Osteoblast (primary cell): Measurements from ENCODE around the gene RCSD1. TPM values are rescaled to one million over a fixed set of nuclear protein-coding genes. Genes with fewer than 3 reads are reported as not detected.

ENCODE experiments used
- DNase-seq: peaks from one replicate; pipeline ENCODE4 v3.0.0; 2011; ENCODE audit warnings: low spot score, mixed read lengths; ENCODE audit not compliant: insufficient read length; ENCODE audit errors: missing footprints
- H2AFZ ChIP-seq: 2 replicates; pipeline ENCODE4 v1.6.0; 2011; ENCODE audit warnings: mild to moderate bottlenecking, low read length
- H3K27ac ChIP-seq: 2 replicates; pipeline ENCODE4 v1.5.1; 2011; ENCODE audit warnings: mild to moderate bottlenecking, low read depth, low read length, moderate library complexity
- H3K27me3 ChIP-seq: 2 replicates; pipeline ENCODE4 v1.6.0; 2012; ENCODE audit warnings: mild to moderate bottlenecking, control low read depth, inconsistent platforms, low read length, moderate library complexity; ENCODE audit not compliant: insufficient read depth
- H3K36me3 ChIP-seq: 2 replicates; pipeline ENCODE4 v1.5.1; 2011; ENCODE audit warnings: mild to moderate bottlenecking, low read length, control low read depth, moderate library complexity; ENCODE audit not compliant: insufficient read depth
- H3K4me1 ChIP-seq: 2 replicates; pipeline ENCODE4 v1.5.1; 2011; ENCODE audit warnings: mild to moderate bottlenecking, low read length, control low read depth, moderate library complexity; ENCODE audit not compliant: insufficient read depth
- H3K4me2 ChIP-seq: 2 replicates; pipeline ENCODE4 v1.6.0; 2011; ENCODE audit warnings: mild to moderate bottlenecking, low read length; ENCODE audit not compliant: insufficient read depth
- H3K4me3 ChIP-seq: fragments of 200-600 bp; sonication (generic); 3 replicates; pipeline ENCODE4 v1.5.1; 2012; ENCODE audit warnings: mild to moderate bottlenecking, low read length, inconsistent platforms; ENCODE audit not compliant: insufficient read depth
- H3K79me2 ChIP-seq: 2 replicates; pipeline ENCODE4 v1.6.0; 2012; ENCODE audit warnings: mild to moderate bottlenecking, low read length, control low read depth, inconsistent platforms; ENCODE audit not compliant: insufficient read depth
- H3K9me3 ChIP-seq: 2 replicates; pipeline ENCODE4 v1.5.1; 2011; ENCODE audit warnings: low read depth, low read length, control low read depth
- H4K20me1 ChIP-seq: 2 replicates; pipeline ENCODE4 v1.6.0; 2012; ENCODE audit warnings: mild to moderate bottlenecking, low read length, control low read depth; ENCODE audit not compliant: insufficient read depth
- total RNA-seq: library from RNA; depleted of rRNA; stranded (reverse); fragments of >200 nt; gene quantifications from 2 replicates; pipeline ENCODE4 v1.2.3, GENCODE V29; 2012
- TF ChIP-seq, protein P1 (sequence below): IDR thresholded peaks from 2 replicates; pipeline ENCODE4 v1.5.1; 2011; ENCODE audit warnings: mild to moderate bottlenecking, low read depth, low read length, moderate library complexity; ENCODE audit errors: extremely low read depth

The RCSD1 gene
- total RNA-seq, 1 donor: under 0.01 TPM

DNA sequence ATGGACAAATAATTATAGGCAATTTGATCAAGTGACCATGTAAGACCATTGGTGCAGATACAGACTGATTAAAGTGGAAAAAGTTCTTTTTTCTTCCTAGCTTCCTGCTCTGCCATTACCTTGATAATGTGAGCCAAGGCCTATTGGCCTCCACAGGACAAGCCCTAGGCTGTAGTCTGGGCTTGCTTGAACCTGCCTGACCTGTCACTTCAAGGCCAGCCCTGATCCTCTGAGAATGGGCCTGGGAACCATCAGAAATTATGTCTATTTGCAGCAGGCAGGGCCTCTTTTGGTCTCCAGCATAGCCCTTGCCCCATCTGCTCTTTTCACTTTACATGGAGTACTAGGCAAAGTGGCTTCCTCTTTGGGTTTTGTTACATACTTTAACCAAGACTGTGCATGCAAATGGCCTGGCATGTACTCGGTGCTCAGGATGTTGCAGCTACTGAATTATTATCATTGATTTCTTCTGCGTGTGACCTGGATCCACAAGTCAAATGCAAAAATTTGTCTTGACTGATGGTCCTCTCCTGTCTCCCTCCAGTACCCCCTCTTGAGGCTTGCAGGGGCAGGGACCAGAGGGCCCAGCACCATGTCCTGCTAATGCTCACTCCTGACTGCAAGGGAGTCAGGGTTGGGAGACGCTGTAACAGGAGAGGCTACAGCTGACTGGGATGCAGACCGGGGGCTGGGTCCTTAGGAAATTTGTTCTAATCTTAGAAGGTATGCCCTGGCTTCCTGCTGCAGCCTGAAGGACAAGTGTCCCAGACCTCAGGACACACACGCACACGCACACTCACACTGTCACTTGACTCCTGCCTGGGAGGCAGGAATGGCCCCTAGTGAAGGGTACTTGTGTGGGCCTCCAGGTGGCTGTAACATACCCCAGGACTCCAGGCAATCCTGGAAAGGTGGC lies 39.4 kb downstream of the RCSD1 start:
- no peak for DNase-seq
- H4K20me1 ChIP-seq: no peaks in the 10 kb centered on the region

GRCh38 chr1:167670563-167670962 lies 40.5 kb downstream of the RCSD1 start:
- Histone ChIP-seq H2AFZ (no peak overlapping the region), H3K4me3 (no peak overlapping the region), H3K4me1 (peaks cover 19% of the 10 kb centered on the region), H3K27ac (no peak overlapping the region), H3K9me3 (no peaks in the 10 kb centered on the region), H4K20me1 (no peaks in the 10 kb centered on the region), H3K79me2 (no peaks in the 10 kb centered on the region), H3K36me3 (no peaks in the 10 kb centered on the region), H3K4me2 (no peak overlapping the region), H3K27me3 (no peaks in the 10 kb centered on the region)
- no peak for DNase-seq
- TF ChIP-seq, protein P1, sequence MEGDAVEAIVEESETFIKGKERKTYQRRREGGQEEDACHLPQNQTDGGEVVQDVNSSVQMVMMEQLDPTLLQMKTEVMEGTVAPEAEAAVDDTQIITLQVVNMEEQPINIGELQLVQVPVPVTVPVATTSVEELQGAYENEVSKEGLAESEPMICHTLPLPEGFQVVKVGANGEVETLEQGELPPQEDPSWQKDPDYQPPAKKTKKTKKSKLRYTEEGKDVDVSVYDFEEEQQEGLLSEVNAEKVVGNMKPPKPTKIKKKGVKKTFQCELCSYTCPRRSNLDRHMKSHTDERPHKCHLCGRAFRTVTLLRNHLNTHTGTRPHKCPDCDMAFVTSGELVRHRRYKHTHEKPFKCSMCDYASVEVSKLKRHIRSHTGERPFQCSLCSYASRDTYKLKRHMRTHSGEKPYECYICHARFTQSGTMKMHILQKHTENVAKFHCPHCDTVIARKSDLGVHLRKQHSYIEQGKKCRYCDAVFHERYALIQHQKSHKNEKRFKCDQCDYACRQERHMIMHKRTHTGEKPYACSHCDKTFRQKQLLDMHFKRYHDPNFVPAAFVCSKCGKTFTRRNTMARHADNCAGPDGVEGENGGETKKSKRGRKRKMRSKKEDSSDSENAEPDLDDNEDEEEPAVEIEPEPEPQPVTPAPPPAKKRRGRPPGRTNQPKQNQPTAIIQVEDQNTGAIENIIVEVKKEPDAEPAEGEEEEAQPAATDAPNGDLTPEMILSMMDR: no peak

More for the DNA sequence above, 39.4 kb downstream of the RCSD1 start:
- Histone ChIP-seq H3K4me1 (peaks cover 19% of the 10 kb centered on the region), H3K36me3 (no peaks in the 10 kb centered on the region), H3K4me3 (no peak overlapping the region), H3K27me3 (no peaks in the 10 kb centered on the region), H3K4me2 (no peak overlapping the region), H3K27ac (no peak overlapping the region), H2AFZ (no peak overlapping the region), H3K79me2 (no peaks in the 10 kb centered on the region), H3K9me3 (no peaks in the 10 kb centered on the region)
- TF ChIP-seq, protein P1: no peak

DNA sequence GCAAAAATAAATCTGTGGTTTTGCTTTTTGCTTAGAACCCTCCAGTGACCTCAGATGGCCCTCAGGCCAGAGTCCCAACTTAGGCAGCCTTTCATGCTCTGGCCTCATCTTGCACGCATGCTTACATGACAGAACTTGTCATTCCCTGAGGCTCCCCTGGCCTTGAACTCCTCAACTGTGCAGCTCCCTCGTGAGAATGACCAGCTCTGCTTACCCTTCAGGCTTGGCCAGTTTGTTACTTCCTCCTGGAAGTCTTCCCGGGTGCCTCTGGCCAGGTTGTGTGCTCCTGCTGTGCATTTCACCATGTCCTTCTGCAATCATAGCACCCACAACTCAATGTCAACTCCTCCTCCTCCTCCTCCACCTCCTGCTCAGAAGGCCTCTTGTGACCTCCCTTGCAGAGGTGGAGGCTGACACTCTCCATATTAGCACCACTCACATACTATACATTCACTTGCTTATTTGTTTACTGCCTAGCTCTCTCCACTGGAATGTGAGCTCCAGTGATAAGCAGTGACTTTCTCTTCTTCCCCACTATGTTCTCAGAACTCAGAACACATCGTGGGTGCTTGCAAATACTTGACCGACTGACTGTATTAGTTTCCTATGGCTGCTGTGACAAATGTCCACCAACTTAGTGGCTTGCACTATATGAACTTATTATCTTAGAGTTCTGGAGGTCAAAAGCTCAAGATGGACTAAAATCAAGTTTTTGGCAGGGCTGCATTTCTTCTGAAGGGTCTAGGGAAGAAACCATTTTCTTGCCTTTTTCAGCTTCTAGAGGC lies 41.9 kb downstream of the RCSD1 start:
- TF ChIP-seq, protein P1: no peak
- Histone ChIP-seq H3K79me2 (no peaks in the 10 kb centered on the region), H3K4me3 (no peak overlapping the region), H3K4me2 (no peak overlapping the region), H2AFZ (no peak overlapping the region), H3K9me3 (no peaks in the 10 kb centered on the region), H3K4me1 (peaks cover 8% of the 10 kb centered on the region), H4K20me1 (no peaks in the 10 kb centered on the region), H3K27me3 (no peaks in the 10 kb centered on the region), H3K27ac (no peak overlapping the region), H3K36me3 (no peaks in the 10 kb centered on the region)
- no peak for DNase-seq

DNA sequence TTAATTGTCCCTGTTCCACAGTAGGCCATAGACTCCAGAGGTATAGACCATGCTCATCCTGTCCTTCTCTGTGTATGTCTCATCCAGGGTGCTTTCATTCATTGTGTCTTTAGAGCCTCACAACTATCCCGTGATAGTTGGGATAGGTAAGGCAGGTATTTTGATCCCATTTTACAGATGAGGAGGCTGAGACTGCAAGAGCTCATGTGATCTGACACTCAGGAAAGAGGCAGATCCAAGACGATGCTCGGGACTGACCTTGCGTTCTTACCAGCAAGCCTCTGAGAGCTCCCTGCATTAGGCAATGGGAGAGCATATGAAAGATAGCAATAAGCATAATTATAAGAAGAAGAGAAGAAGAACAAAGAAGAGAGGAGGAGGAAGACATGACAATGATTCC lies 42.8 kb downstream of the RCSD1 start:
- H3K79me2 ChIP-seq: no peaks in the 10 kb centered on the region
- no peak for DNase-seq
- TF ChIP-seq, protein P1: no peak
- H3K4me2 ChIP-seq: no peak overlapping the region
- no peaks in the 10 kb centered on the region for H3K27me3 ChIP-seq
- H4K20me1 ChIP-seq: no peaks in the 10 kb centered on the region
- H3K4me1 ChIP-seq: no peaks in the 10 kb centered on the region
- no peak overlapping the region for H2AFZ ChIP-seq
- no peak overlapping the region for H3K4me3 ChIP-seq
- no peaks in the 10 kb centered on the region for H3K9me3 ChIP-seq
- no peaks in the 10 kb centered on the region for H3K36me3 ChIP-seq
- H3K27ac ChIP-seq: no peak overlapping the region
